SK-N-SH (cell line): ENCODE data around the gene GNA15.

ENCODE experiments used
- CTCF ChIP-seq: fragments of 200-600 bp; sonication (generic); IDR thresholded peaks from 2 replicates; pipeline ENCODE4 v1.6.1; 2017; ENCODE audit warnings: antibody characterized with exemption, mild to moderate bottlenecking, moderate library complexity
- EP300 ChIP-seq, 2 experiments: IDR thresholded peaks; 2 replicates each; pipeline versions ENCODE4 v1.4.0 to v1.6.1; 2012; ENCODE audit warnings: borderline replicate concordance in 1 of 2, low read depth in 1 of 2, low read length in 1 of 2
- EZH2phosphoT487 ChIP-seq: fragments of 200-600 bp; sonication (generic); IDR thresholded peaks from 2 replicates; pipeline ENCODE4 v1.6.1; 2017; ENCODE audit warnings: low read depth, mixed run types, mild to moderate bottlenecking, antibody characterized with exemption, moderate library complexity, borderline replicate concordance
- FOXM1 ChIP-seq: IDR thresholded peaks from 2 replicates; pipeline ENCODE4 v1.4.0; 2012; ENCODE audit warnings: low read depth, mild to moderate bottlenecking
- GABPA ChIP-seq: IDR thresholded peaks from 2 replicates; pipeline ENCODE4 v1.4.0; 2012; ENCODE audit warnings: low read depth, mild to moderate bottlenecking
- GATA2 ChIP-seq: sonication (generic); formaldehyde crosslinking; IDR thresholded peaks from 2 replicates; pipeline ENCODE4 v1.5.0; 2020; ENCODE audit warnings: mild to moderate bottlenecking, missing genetic modification reagents
- POLR2AphosphoS5 ChIP-seq: IDR thresholded peaks from 2 replicates; pipeline ENCODE4 v1.6.1; 2012; ENCODE audit warnings: low read depth, low read length
- RFX5 ChIP-seq: IDR thresholded peaks from 2 replicates; pipeline ENCODE4 v1.6.1; 2012; ENCODE audit warnings: mild to moderate bottlenecking, improper control_type of control experiment, low read length
- SMC3 ChIP-seq: IDR thresholded peaks from 2 replicates; pipeline ENCODE4 v1.6.1; 2012; ENCODE audit warnings: low read depth, low read length, improper control_type of control experiment
- TAF1 ChIP-seq: IDR thresholded peaks from 2 replicates; pipeline ENCODE4 v1.6.1; 2012; ENCODE audit warnings: low read depth, mild to moderate bottlenecking, low read length, moderate library complexity, borderline replicate concordance
- USF2 ChIP-seq: fragments of 150-350 bp; IDR thresholded peaks from 2 replicates; pipeline ENCODE4 v1.6.1; 2017; ENCODE audit warnings: antibody characterized with exemption, low read length, low read depth, borderline replicate concordance

- no peak for TF ChIP-seq POLR2AphosphoS5
- TF ChIP-seq FOXM1: no peak
- TF ChIP-seq CTCF: no peak
- TF ChIP-seq TAF1: no peak
- TF ChIP-seq RFX5: no peak
- TF ChIP-seq EZH2phosphoT487: no peak
- no peak for TF ChIP-seq GATA2
- TF ChIP-seq EP300 (IDR thresholded peaks at IDR 0.05; ENCODE audit: borderline replicate concordance in 1 of 2, low read depth in 1 of 2, low read length in 1 of 2): no peak
- TF ChIP-seq USF2: no peak
- TF ChIP-seq SMC3: no peak
- TF ChIP-seq GABPA: no peak
Observed at GRCh38 chr19:3153286-3154230, 17.7 kb downstream of the GNA15 start.
